IMR-90 (cell line): ENCODE measurements around the gene WDR48. TPM values are rescaled to one million over a fixed set of nuclear protein-coding genes. Genes with fewer than 3 reads are reported as not detected.

ENCODE experiments used
- ATAC-seq: fragments of 200-7000 bp; cut with Tn5 transposase; 2 replicates; pipeline ENCODE4 v1.9.1; 2020; ENCODE audit warnings: low read depth, mild to moderate bottlenecking, moderate library complexity
- BruUV-seq: library from RNA; stranded (reverse); fragments of 400-500 nt; replicated peaks from 2 replicates; lab custom pipeline; 2021; lab: Mats Ljungman, UMichigan
- CTCF ChIA-PET: fragments of 300-600 bp; formaldehyde crosslinking; extraction: SDS; loops from one replicate; lab custom pipeline; 2021; ENCODE audit warnings: antibody characterized with exemption; lab: Yijun Ruan, JAX
- POLR2A ChIA-PET: fragments of 300-600 bp; sonication (Branson Sonifier 250); formaldehyde crosslinking; loops from one replicate; lab custom pipeline; 2022; ENCODE audit warnings: antibody characterized with exemption; ENCODE audit not compliant: unreplicated experiment; lab: Charles Lee
- DNase-seq: peaks from one replicate; pipeline ENCODE4 v3.0.0; 2013
- H2AFZ ChIP-seq: replicated peaks from 2 replicates; pipeline ENCODE3; 2013; ENCODE audit warnings: low read length, mild to moderate bottlenecking; ENCODE audit not compliant: poor library complexity
- H2AK5ac ChIP-seq: 2 replicates; pipeline ENCODE4 v1.6.1; 2013; ENCODE audit warnings: low read depth, low read length, inconsistent platforms
- H2AK9ac ChIP-seq: replicated peaks from 2 replicates; pipeline ENCODE3; 2013; ENCODE audit warnings: mild to moderate bottlenecking, low read depth, low read length, moderate library complexity; ENCODE audit not compliant: poor library complexity
- H2BK120ac ChIP-seq: 2 replicates; pipeline ENCODE4 v1.6.1; 2013; ENCODE audit warnings: low read depth, low read length, inconsistent platforms
- H2BK15ac ChIP-seq: 3 replicates; pipeline ENCODE4 v1.6.1; 2013; ENCODE audit warnings: low read depth, low read length, inconsistent platforms
- H2BK20ac ChIP-seq: 2 replicates; pipeline ENCODE4 v1.6.1; 2013; ENCODE audit warnings: low read depth, mild to moderate bottlenecking, inconsistent platforms, low read length, moderate library complexity
- H2BK5ac ChIP-seq: 2 replicates; pipeline ENCODE4 v1.6.1; 2013; ENCODE audit warnings: mild to moderate bottlenecking, low read depth, low read length, inconsistent platforms; ENCODE audit not compliant: poor library complexity, severe bottlenecking
- H3K14ac ChIP-seq: replicated peaks from 2 replicates; pipeline ENCODE4 v1.6.1; 2013; ENCODE audit warnings: low read depth, low read length, inconsistent platforms
- H3K18ac ChIP-seq: 2 replicates; pipeline ENCODE4 v1.6.1; 2013; ENCODE audit warnings: low read depth, low read length, control low read depth
- H3K23ac ChIP-seq: 2 replicates; pipeline ENCODE4 v1.6.1; 2013; ENCODE audit warnings: low read depth, low read length, inconsistent platforms
- H3K27ac ChIP-seq: 2 replicates; pipeline ENCODE4 v1.5.1; 2013; ENCODE audit warnings: mild to moderate bottlenecking, control low read depth, low read length; ENCODE audit not compliant: insufficient read depth
- H3K27me3 ChIP-seq: 2 replicates; pipeline ENCODE4 v1.6.1; 2013; ENCODE audit warnings: low read length; ENCODE audit not compliant: control insufficient read depth, insufficient read depth
- H3K36me3 ChIP-seq: 2 replicates; pipeline ENCODE4 v1.6.1; 2013; ENCODE audit warnings: low read length, mixed read lengths; ENCODE audit not compliant: control insufficient read depth, insufficient read depth
- H3K4ac ChIP-seq: 2 replicates; pipeline ENCODE4 v1.6.1; 2013; ENCODE audit warnings: low read depth, low read length, inconsistent platforms
- H3K4me1 ChIP-seq: 2 replicates; pipeline ENCODE4 v1.6.1; 2013; ENCODE audit warnings: low read length, mixed read lengths; ENCODE audit not compliant: control insufficient read depth, insufficient read depth
- H3K4me2 ChIP-seq: 2 replicates; pipeline ENCODE4 v1.6.1; 2013; ENCODE audit warnings: low read depth, mild to moderate bottlenecking, control low read depth, low read length, moderate library complexity
- H3K4me3 ChIP-seq: 2 replicates; pipeline ENCODE4 v1.5.1; 2013; ENCODE audit warnings: low read depth, mild to moderate bottlenecking, control low read depth, low read length, moderate library complexity; ENCODE audit not compliant: insufficient read depth
- H3K56ac ChIP-seq: 2 replicates; pipeline ENCODE4 v1.6.1; 2013; ENCODE audit warnings: low read length, inconsistent platforms; ENCODE audit not compliant: insufficient read depth; ENCODE audit errors: extremely low read depth
- H3K79me1 ChIP-seq, 2 experiments: 2 replicates each; pipeline ENCODE4 v1.6.1; 2013; ENCODE audit warnings: low read length in 2 of 2, inconsistent platforms in 1 of 2, low read depth in 1 of 2
- H3K9ac ChIP-seq: 2 replicates; pipeline ENCODE4 v1.6.1; 2013; ENCODE audit warnings: low read depth, low read length, control low read depth
- H3K9me1 ChIP-seq: 2 replicates; pipeline ENCODE4 v1.6.1; 2013; ENCODE audit warnings: low read length, inconsistent platforms; ENCODE audit not compliant: insufficient read depth
- H3K9me3 ChIP-seq: 2 replicates; pipeline ENCODE4 v1.6.1; 2013; ENCODE audit warnings: low read length; ENCODE audit not compliant: control insufficient read depth, insufficient read depth
- H4K20me1 ChIP-seq: 2 replicates; pipeline ENCODE4 v1.6.1; 2013; ENCODE audit warnings: low read length, inconsistent platforms; ENCODE audit not compliant: insufficient read depth
- H4K5ac ChIP-seq: 2 replicates; pipeline ENCODE4 v1.6.1; 2013; ENCODE audit warnings: mild to moderate bottlenecking, low read depth, low read length, control low read depth
- H4K8ac ChIP-seq, 2 experiments: 2 replicates each; pipeline ENCODE4 v1.6.1; 2013; ENCODE audit warnings: low read depth in 2 of 2, low read length in 2 of 2, control low read depth in 1 of 2, inconsistent platforms in 1 of 2
- H4K91ac ChIP-seq: 2 replicates; pipeline ENCODE4 v1.6.1; 2013; ENCODE audit warnings: low read depth, low read length, inconsistent platforms; ENCODE audit not compliant: insufficient read depth
- BHLHE40 ChIP-seq: fragments of 150-350 bp; IDR thresholded peaks from 2 replicates; pipeline ENCODE4 v1.6.1; 2016; ENCODE audit warnings: mild to moderate bottlenecking, low read depth, low read length
- CEBPB ChIP-seq: IDR thresholded peaks from 2 replicates; pipeline ENCODE4 v1.6.1; 2012; ENCODE audit warnings: low read depth, low read length, improper control_type of control experiment
- CHD1 ChIP-seq: IDR thresholded peaks from 2 replicates; pipeline ENCODE4 v1.6.1; 2012; ENCODE audit warnings: low read depth, low read length, improper control_type of control experiment
- FOS ChIP-seq: fragments of 150-350 bp; IDR thresholded peaks from 2 replicates; pipeline ENCODE4 v1.6.1; 2016; ENCODE audit warnings: low read depth, low read length
- MAFK ChIP-seq: IDR thresholded peaks from 2 replicates; pipeline ENCODE4 v1.6.1; 2012; ENCODE audit warnings: low read depth, low read length, improper control_type of control experiment
- MAZ ChIP-seq: IDR thresholded peaks from 2 replicates; pipeline ENCODE4 v1.6.1; 2012; ENCODE audit warnings: low read depth, mild to moderate bottlenecking, low read length, improper control_type of control experiment, moderate library complexity, borderline replicate concordance
- MXI1 ChIP-seq: IDR thresholded peaks from 2 replicates; pipeline ENCODE4 v1.6.1; 2012; ENCODE audit warnings: low read depth, mild to moderate bottlenecking, low read length, moderate library complexity, borderline replicate concordance
- NFE2L2 ChIP-seq: fragments of 150-350 bp; IDR thresholded peaks from 2 replicates; pipeline ENCODE4 v1.6.1; 2016; ENCODE audit warnings: low read depth, mild to moderate bottlenecking, low read length
- POLR2A ChIP-seq: IDR thresholded peaks from 2 replicates; pipeline ENCODE4 v1.6.1; 2012; ENCODE audit warnings: mild to moderate bottlenecking, low read depth, low read length
- RAD21 ChIP-seq: IDR thresholded peaks from 2 replicates; pipeline ENCODE4 v1.6.1; 2012; ENCODE audit warnings: low read length, improper control_type of control experiment
- RCOR1 ChIP-seq: IDR thresholded peaks from 2 replicates; pipeline ENCODE4 v1.6.1; 2012; ENCODE audit warnings: mild to moderate bottlenecking, low read length, improper control_type of control experiment; ENCODE audit not compliant: insufficient replicate concordance
- RFX5 ChIP-seq: IDR thresholded peaks from 2 replicates; pipeline ENCODE4 v1.8.0; 2012; ENCODE audit warnings: low read depth, mild to moderate bottlenecking, low read length, moderate library complexity
- SMC3 ChIP-seq: fragments of 150-350 bp; IDR thresholded peaks from 2 replicates; pipeline ENCODE4 v1.6.1; 2016; ENCODE audit warnings: low read depth, mild to moderate bottlenecking, antibody characterized with exemption, low read length, moderate library complexity
- WGBS, 2 experiments: methylation state at CpG; one replicate each; pipeline versions ENCODE4 v1.1.5 to v1.1.7; 2013; ENCODE audit warnings: missing lambda C conversion rate in 2 of 2; ENCODE audit not compliant: insufficient read length in 1 of 2; ENCODE audit errors: extremely low coverage in 2 of 2; 5-methylcytosine and 5-hydroxymethylcytosine counted together
- dilution Hi-C: fragments of 300-500 bp; cut with HindIII; formaldehyde crosslinking; loops from one replicate; pipeline ENCODE4 v1.14.3; 2018; ENCODE audit warnings: low sequenced_read_pairs; ENCODE audit not compliant: unreplicated experiment
- in situ Hi-C: fragments of 300-500 bp; cut with MboI; formaldehyde crosslinking; loops from 3 replicates; pipeline ENCODE4 v1.14.3; 2019; ENCODE audit warnings: low sequenced_read_pairs, inconsistent platforms, mixed read lengths
- intact Hi-C: fragments of 100-400 bp; cut with micrococcal nuclease; formaldehyde crosslinking; loops from 2 replicates; pipeline ENCODE4 v1.10.0; 2022
- polyA plus RNA-seq, 3 experiments: library from polyadenylated mRNA; depleted of rRNA; stranded (reverse); fragments of >200 nt; gene quantifications; 2 replicates each; pipeline ENCODE4 v1.2.3, GENCODE V29; 2012; ENCODE audit warnings: low replicate concordance in 1 of 3
- total RNA-seq: library from RNA; depleted of rRNA; stranded (reverse); fragments of >200 nt; gene quantifications from 2 replicates; pipeline ENCODE4 v1.2.3, GENCODE V29; 2012
- TF ChIP-seq, protein P1 (sequence below): fragments of 150-350 bp; IDR thresholded peaks from 2 replicates; pipeline ENCODE4 v1.6.1; 2017; ENCODE audit warnings: mild to moderate bottlenecking, antibody characterized with exemption, low read length, low read depth
- TF ChIP-seq, protein P2 (sequence below): conservative IDR thresholded peaks from 2 replicates; pipeline ENCODE4 v1.5.1; 2012; ENCODE audit warnings: mild to moderate bottlenecking, low read depth, low read length, improper control_type of control experiment
- TF ChIP-seq, protein P3 (sequence below): fragments of 150-350 bp; IDR thresholded peaks from 2 replicates; pipeline ENCODE4 v1.6.1; 2016; ENCODE audit warnings: low read depth, mild to moderate bottlenecking, low read length, moderate library complexity, borderline replicate concordance

Gene WDR48
- total and polyA plus RNA-seq, 2 of the 4 experiments (the other 2 are of a cell fraction): 14.4 to 41.2 TPM

DNA sequence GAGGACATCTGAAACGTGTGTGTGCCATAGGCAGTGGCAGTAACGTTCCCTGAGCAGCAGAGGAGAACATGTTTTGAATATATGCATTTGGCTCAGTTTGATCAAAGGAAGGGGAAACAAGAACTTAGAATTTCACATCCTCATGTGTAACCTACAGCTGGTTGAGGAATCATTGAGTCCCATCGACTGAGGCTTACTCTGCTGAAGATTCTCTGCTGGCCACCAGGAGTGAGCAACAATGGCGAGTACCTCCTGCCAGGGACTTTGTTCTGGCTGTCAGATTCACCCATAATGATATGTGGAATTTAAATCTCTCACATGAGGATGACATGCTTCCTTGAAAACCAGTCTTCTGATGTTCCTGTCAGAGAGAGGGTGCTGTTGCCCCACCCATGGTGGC, 34.3 kb downstream of the WDR48 start:
- Histone ChIP-seq H3K9me3 (no peaks in the 10 kb centered on the region), H3K9ac (no peak overlapping the region), H2AK9ac (no peak overlapping the region), H3K4me1 (no peaks in the 10 kb centered on the region), H3K23ac (no peak overlapping the region), H2BK15ac (no peak overlapping the region), H4K20me1 (no peaks in the 10 kb centered on the region), H2BK20ac (no peak overlapping the region), H3K79me1 (no peaks in the 10 kb centered on the region), H3K4me3 (no peak overlapping the region), H3K18ac (no peak overlapping the region), H3K4ac (no peak overlapping the region), H3K4me2 (no peak overlapping the region), H4K91ac (no peak overlapping the region), H2BK120ac (no peak overlapping the region), H3K56ac (no peak overlapping the region), H4K8ac (no peak overlapping the region), H2AFZ (no peak overlapping the region), H4K5ac (no peak overlapping the region), H3K36me3 (peaks cover 29% of the 10 kb centered on the region), H2AK5ac (no peak overlapping the region), H2BK5ac (no peak overlapping the region), H3K14ac (no peak overlapping the region), H3K27me3 (no peaks in the 10 kb centered on the region), H3K9me1 (no peaks in the 10 kb centered on the region), H3K27ac (no peak overlapping the region)
- TF ChIP-seq POLR2A (no peak), CEBPB (no peak), MAZ (no peak), MAFK (no peak), MXI1 (no peak), SMC3 (no peak), BHLHE40 (no peak), NFE2L2 (no peak), FOS (no peak), CHD1 (no peak), RAD21 (no peak), RFX5 (no peak), RCOR1 (no peak)
- TF ChIP-seq, protein P1, sequence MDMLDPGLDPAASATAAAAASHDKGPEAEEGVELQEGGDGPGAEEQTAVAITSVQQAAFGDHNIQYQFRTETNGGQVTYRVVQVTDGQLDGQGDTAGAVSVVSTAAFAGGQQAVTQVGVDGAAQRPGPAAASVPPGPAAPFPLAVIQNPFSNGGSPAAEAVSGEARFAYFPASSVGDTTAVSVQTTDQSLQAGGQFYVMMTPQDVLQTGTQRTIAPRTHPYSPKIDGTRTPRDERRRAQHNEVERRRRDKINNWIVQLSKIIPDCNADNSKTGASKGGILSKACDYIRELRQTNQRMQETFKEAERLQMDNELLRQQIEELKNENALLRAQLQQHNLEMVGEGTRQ: no peak
- TF ChIP-seq, protein P2, sequence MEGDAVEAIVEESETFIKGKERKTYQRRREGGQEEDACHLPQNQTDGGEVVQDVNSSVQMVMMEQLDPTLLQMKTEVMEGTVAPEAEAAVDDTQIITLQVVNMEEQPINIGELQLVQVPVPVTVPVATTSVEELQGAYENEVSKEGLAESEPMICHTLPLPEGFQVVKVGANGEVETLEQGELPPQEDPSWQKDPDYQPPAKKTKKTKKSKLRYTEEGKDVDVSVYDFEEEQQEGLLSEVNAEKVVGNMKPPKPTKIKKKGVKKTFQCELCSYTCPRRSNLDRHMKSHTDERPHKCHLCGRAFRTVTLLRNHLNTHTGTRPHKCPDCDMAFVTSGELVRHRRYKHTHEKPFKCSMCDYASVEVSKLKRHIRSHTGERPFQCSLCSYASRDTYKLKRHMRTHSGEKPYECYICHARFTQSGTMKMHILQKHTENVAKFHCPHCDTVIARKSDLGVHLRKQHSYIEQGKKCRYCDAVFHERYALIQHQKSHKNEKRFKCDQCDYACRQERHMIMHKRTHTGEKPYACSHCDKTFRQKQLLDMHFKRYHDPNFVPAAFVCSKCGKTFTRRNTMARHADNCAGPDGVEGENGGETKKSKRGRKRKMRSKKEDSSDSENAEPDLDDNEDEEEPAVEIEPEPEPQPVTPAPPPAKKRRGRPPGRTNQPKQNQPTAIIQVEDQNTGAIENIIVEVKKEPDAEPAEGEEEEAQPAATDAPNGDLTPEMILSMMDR: no peak
- TF ChIP-seq, protein P3, sequence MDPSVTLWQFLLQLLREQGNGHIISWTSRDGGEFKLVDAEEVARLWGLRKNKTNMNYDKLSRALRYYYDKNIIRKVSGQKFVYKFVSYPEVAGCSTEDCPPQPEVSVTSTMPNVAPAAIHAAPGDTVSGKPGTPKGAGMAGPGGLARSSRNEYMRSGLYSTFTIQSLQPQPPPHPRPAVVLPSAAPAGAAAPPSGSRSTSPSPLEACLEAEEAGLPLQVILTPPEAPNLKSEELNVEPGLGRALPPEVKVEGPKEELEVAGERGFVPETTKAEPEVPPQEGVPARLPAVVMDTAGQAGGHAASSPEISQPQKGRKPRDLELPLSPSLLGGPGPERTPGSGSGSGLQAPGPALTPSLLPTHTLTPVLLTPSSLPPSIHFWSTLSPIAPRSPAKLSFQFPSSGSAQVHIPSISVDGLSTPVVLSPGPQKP: no peak
- no CpG with 5 or more reads among the region's 4 CpGs for WGBS, 2 experiments
- intact Hi-C loops: no loop called here
- POLR2A ChIA-PET: no interaction called here
- CTCF ChIA-PET: interaction anchor here (0.7 kb wide), 1 partner anchor 20 kb away, joined by 3 read pairs; no protein-coding TSS in a partner anchor
- no peak for DNase-seq
- no peak for ATAC-seq
- in situ Hi-C loops: no loop called here
- dilution Hi-C loops: no loop called here
- BruUV-seq: no TSS peak
